GM12872 (cell line): Measurements from ENCODE around the gene HLA-DMA.

Experiments
- CTCF ChIP-seq: IDR thresholded peaks from 3 replicates; pipeline ENCODE4 v1.5.1; 2011; ENCODE audit warnings: low read depth, mild to moderate bottlenecking, low read length, moderate library complexity; ENCODE audit not compliant: insufficient read depth

Gene HLA-DMA

GRCh38 chr6:32973144-32974015 lies 20.5 kb upstream of the HLA-DMA start:
- no peak for TF ChIP-seq CTCF

- TF ChIP-seq CTCF = no peak
Observed at GRCh38 chr6:32972353-32973143, 19.7 kb upstream of the HLA-DMA start.

- TF ChIP-seq CTCF = no peak
Observed at GRCh38 chr6:32971581-32972352, 18.9 kb upstream of the HLA-DMA start.

GRCh38 chr6:32971242-32971580 lies 18.3 kb upstream of the HLA-DMA start:
- TF ChIP-seq CTCF = 0 out of 3 replicates have a peak, but pooled peaks have one; percentile 1

- TF ChIP-seq CTCF = no peak
Observed at GRCh38 chr6:32970413-32971241, 17.7 kb upstream of the HLA-DMA start.

GRCh38 chr6:32969685-32970412 lies 17.0 kb upstream of the HLA-DMA start:
- peak; percentile 41; the same call in 2 of the 3 replicates for TF ChIP-seq CTCF
